AG09319 (cell line): ENCODE results near the gene LRRC71.

Experiments
- DNase-seq: peaks from one replicate; pipeline ENCODE4 v3.0.0-alpha.2; 2010; ENCODE audit warnings: low read depth; ENCODE audit errors: extremely low read depth
- CTCF ChIP-seq: IDR thresholded peaks from 2 replicates; pipeline ENCODE4 v1.5.1; 2011; ENCODE audit warnings: low read depth, mild to moderate bottlenecking, inconsistent platforms, low read length, moderate library complexity

LRRC71 gene

GRCh38 chr1:156879876-156880275 is 40.6 kb upstream of the LRRC71 start:
- DNase-seq, result no peak

GRCh38 chr1:156880473-156880872 is 40.0 kb upstream of the LRRC71 start:
- TF ChIP-seq CTCF, result no peak

More at GRCh38 chr1:156879876-156880275, 40.6 kb upstream of the LRRC71 start:
- no peak for TF ChIP-seq CTCF

GRCh38 chr1:156881101-156881500 is 39.3 kb upstream of the LRRC71 start:
- DNase-seq, result no peak
- TF ChIP-seq CTCF, result no peak

More at GRCh38 chr1:156880473-156880872, 40.0 kb upstream of the LRRC71 start:
- no peak for DNase-seq

- no peak for TF ChIP-seq CTCF
- DNase-seq, result no peak
Observed at GRCh38 chr1:156881663-156882062, 38.8 kb upstream of the LRRC71 start.

GRCh38 chr1:156882543-156882942 is 37.9 kb upstream of the LRRC71 start:
- TF ChIP-seq CTCF, result no peak
- no peak for DNase-seq

GRCh38 chr1:156883919-156884318 is 36.5 kb upstream of the LRRC71 start:
- DNase-seq, result no peak

GRCh38 chr1:156884560-156885184 is 35.8 kb upstream of the LRRC71 start:
- TF ChIP-seq CTCF, result no peak

More at GRCh38 chr1:156883919-156884318, 36.5 kb upstream of the LRRC71 start:
- TF ChIP-seq CTCF, result no peak

More at GRCh38 chr1:156884560-156885184, 35.8 kb upstream of the LRRC71 start:
- no peak for DNase-seq
